ENCODE results near the gene FHIP2A. TPM values are rescaled to one million over a fixed set of nuclear protein-coding genes. Genes with fewer than 3 reads are reported as not detected.
"Not testable (repeated sequence)": the region's sequence is repeated elsewhere in the genome, so short reads cannot be mapped to it uniquely, and the experiment has no call there.

The FHIP2A gene
- total RNA-seq, 1 donor from 2014 or later = 31.7 TPM

GRCh38 chr10:114856544-114857287, 35.1 kb downstream of the FHIP2A start:
- Mint-ChIP-seq H3K27me3 (ENCODE audit: unreplicated experiment) (no peaks in the 10 kb centered on the region), H3K4me1 (ENCODE audit: low read depth, unreplicated experiment) (no peaks in the 10 kb centered on the region), H3K9me3 (ENCODE audit: unreplicated experiment) (no peaks in the 10 kb centered on the region), H3K36me3 (ENCODE audit: unreplicated experiment) (no peaks in the 10 kb centered on the region), H3K27ac (ENCODE audit: unreplicated experiment) (no peak overlapping the region), H3K4me3 (ENCODE audit: unreplicated experiment) (no peak overlapping the region)
- DNase-seq = no peak
- TF ChIP-seq CTCF (IDR thresholded peaks at IDR 0.05; ENCODE audit: partially characterized antibody, unreplicated experiment) = no peak

GRCh38 chr10:114857288-114857565, 35.6 kb downstream of the FHIP2A start:
- not testable (repeated sequence) for H3K27me3 Mint-ChIP-seq (ENCODE audit: unreplicated experiment); H3K4me1 Mint-ChIP-seq (ENCODE audit: low read depth, unreplicated experiment); H3K4me3 Mint-ChIP-seq (ENCODE audit: unreplicated experiment); H3K27ac Mint-ChIP-seq (ENCODE audit: unreplicated experiment); H3K9me3 Mint-ChIP-seq (ENCODE audit: unreplicated experiment); DNase-seq; H3K36me3 Mint-ChIP-seq (ENCODE audit: unreplicated experiment)

GRCh38 chr10:114857922-114858629, 36.5 kb downstream of the FHIP2A start:
- no peaks in the 10 kb centered on the region for H3K36me3 Mint-ChIP-seq (ENCODE audit: unreplicated experiment)
- no peak for TF ChIP-seq CTCF (IDR thresholded peaks at IDR 0.05; ENCODE audit: partially characterized antibody, unreplicated experiment)
- no peaks in the 10 kb centered on the region for H3K27me3 Mint-ChIP-seq (ENCODE audit: unreplicated experiment)
- no peak for DNase-seq
- no peaks in the 10 kb centered on the region for H3K4me1 Mint-ChIP-seq (ENCODE audit: low read depth, unreplicated experiment)
- H3K4me3 Mint-ChIP-seq (ENCODE audit: unreplicated experiment) = no peak overlapping the region
- no peak overlapping the region for H3K27ac Mint-ChIP-seq (ENCODE audit: unreplicated experiment)
- H3K9me3 Mint-ChIP-seq (ENCODE audit: unreplicated experiment) = no peaks in the 10 kb centered on the region

GRCh38 chr10:114859222-114859621, 37.6 kb downstream of the FHIP2A start:
- no peak for DNase-seq
- H3K4me3 Mint-ChIP-seq (ENCODE audit: unreplicated experiment) = no peak overlapping the region
- H3K4me1 Mint-ChIP-seq (ENCODE audit: low read depth, unreplicated experiment) = no peaks in the 10 kb centered on the region
- H3K27ac Mint-ChIP-seq (ENCODE audit: unreplicated experiment) = no peak overlapping the region
- TF ChIP-seq CTCF (IDR thresholded peaks at IDR 0.05; ENCODE audit: partially characterized antibody, unreplicated experiment) = no peak
- no peaks in the 10 kb centered on the region for H3K9me3 Mint-ChIP-seq (ENCODE audit: unreplicated experiment)
- no peaks in the 10 kb centered on the region for H3K27me3 Mint-ChIP-seq (ENCODE audit: unreplicated experiment)
- no peaks in the 10 kb centered on the region for H3K36me3 Mint-ChIP-seq (ENCODE audit: unreplicated experiment)

- Mint-ChIP-seq H3K27me3 (ENCODE audit: unreplicated experiment) (no peaks in the 10 kb centered on the region), H3K4me3 (ENCODE audit: unreplicated experiment) (no peak overlapping the region), H3K36me3 (ENCODE audit: unreplicated experiment) (no peaks in the 10 kb centered on the region), H3K27ac (ENCODE audit: unreplicated experiment) (no peak overlapping the region), H3K4me1 (ENCODE audit: low read depth, unreplicated experiment) (no peaks in the 10 kb centered on the region), H3K9me3 (ENCODE audit: unreplicated experiment) (no peaks in the 10 kb centered on the region)
- no peak for TF ChIP-seq CTCF (IDR thresholded peaks at IDR 0.05; ENCODE audit: partially characterized antibody, unreplicated experiment)
- no peak for DNase-seq
These were observed 40.9 kb downstream of the FHIP2A start for GRCh38 chr10:114862456-114862855.
